Fibroblast of mammary gland (primary cell): ENCODE results near the gene MEGF10.

Experiments
- DNase-seq: peaks from one replicate; pipeline ENCODE4 v3.0.0-alpha.2; 2010; ENCODE audit warnings: low read depth
- H3K4me3 ChIP-seq: 2 replicates; pipeline ENCODE4 v1.5.1; 2011; ENCODE audit warnings: low read depth, mild to moderate bottlenecking, low read length, moderate library complexity; ENCODE audit not compliant: control insufficient read depth
- TF ChIP-seq, protein P1 (sequence below): conservative IDR thresholded peaks from 2 replicates; pipeline ENCODE4 v1.5.1; 2011; ENCODE audit warnings: low read depth, low read length, inconsistent platforms; ENCODE audit not compliant: control insufficient read depth, insufficient read depth

The MEGF10 gene

DNA sequence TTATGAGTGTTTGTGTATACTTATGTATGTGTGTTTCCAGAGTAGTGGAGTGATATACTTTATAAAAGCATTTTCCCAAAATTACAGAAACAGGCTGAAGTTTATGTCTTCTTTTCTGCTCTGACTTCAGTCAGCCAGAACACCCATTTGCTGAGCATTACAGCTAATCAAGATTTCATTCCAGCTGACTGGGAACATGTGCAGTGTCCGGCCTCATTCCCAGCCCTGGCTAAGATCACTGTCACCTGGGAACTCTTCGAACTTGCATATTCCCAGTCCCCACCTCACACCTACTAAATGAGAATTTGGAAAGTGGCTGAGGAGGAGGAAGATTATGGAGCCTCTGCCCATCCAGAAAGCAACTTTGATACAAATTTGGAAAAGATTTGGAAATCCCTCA is 136.1 kb downstream of the MEGF10 start:
- DNase-seq = no peak
- TF ChIP-seq, protein P1, sequence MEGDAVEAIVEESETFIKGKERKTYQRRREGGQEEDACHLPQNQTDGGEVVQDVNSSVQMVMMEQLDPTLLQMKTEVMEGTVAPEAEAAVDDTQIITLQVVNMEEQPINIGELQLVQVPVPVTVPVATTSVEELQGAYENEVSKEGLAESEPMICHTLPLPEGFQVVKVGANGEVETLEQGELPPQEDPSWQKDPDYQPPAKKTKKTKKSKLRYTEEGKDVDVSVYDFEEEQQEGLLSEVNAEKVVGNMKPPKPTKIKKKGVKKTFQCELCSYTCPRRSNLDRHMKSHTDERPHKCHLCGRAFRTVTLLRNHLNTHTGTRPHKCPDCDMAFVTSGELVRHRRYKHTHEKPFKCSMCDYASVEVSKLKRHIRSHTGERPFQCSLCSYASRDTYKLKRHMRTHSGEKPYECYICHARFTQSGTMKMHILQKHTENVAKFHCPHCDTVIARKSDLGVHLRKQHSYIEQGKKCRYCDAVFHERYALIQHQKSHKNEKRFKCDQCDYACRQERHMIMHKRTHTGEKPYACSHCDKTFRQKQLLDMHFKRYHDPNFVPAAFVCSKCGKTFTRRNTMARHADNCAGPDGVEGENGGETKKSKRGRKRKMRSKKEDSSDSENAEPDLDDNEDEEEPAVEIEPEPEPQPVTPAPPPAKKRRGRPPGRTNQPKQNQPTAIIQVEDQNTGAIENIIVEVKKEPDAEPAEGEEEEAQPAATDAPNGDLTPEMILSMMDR = no peak
- H3K4me3 ChIP-seq = no peak overlapping the region

DNA sequence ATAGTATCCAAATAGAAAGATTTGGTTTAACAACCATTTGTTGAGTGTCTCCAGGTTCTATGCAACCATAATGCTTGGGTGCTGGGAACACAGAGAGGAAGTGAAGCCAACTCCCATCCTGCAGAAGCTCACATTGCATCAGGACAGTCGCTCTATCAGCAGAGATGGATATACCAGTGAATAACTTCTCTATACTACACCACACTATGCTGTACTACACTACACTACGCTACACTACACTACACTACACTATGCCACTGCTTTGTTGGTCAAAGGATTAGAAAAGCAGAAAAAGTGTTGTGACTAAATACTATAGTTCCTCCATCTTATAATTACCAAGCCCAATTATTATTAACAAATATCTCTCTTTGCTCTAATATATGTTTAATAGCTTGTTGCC is 137.7 kb downstream of the MEGF10 start:
- DNase-seq = no peak
- H3K4me3 ChIP-seq = no peak overlapping the region
- TF ChIP-seq, protein P1 = no peak

DNA sequence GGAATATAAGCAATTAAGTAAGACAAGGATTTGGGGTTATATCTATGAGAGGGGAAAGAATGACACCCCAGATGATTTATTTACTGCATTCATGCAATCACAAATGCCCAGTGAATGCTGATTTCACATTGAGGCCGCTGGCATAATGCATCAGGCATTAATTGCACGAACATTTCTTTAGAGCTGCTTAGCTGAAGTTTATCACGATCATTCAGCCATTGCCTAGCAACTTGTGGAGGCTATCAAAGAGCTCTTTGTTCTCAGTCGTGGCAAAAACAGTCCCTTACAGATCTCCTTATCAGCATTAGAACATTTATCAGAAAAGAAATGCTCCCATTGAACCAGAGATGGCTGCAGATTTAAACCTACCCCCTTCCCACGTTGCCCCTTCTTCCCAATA is 138.2 kb downstream of the MEGF10 start:
- TF ChIP-seq, protein P1 = no peak
- DNase-seq = no peak

DNA sequence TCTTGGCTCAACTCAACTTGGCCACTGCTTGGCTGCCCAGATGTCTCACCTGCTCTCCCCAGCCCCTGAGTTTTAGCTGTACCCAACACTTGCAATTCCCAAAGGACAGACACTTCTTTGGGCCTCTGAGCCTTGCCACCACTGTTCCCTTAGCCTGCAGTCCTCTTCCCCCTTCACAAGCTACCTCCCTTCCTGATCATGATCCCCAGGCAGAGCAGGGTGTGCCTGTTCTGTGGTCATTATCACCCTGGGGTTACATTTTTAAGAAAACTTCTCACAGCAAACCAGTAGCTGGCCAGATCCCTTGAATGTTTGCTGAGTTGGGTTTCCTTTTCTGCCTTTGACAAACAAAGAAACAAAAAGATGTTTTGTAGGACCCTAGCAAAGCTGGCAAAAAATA is 139.3 kb downstream of the MEGF10 start:
- DNase-seq = no peak
- TF ChIP-seq, protein P1 = no peak
- H3K4me3 ChIP-seq = no peak overlapping the region

More for the DNA sequence above, 138.2 kb downstream of the MEGF10 start:
- no peak overlapping the region for H3K4me3 ChIP-seq

DNA sequence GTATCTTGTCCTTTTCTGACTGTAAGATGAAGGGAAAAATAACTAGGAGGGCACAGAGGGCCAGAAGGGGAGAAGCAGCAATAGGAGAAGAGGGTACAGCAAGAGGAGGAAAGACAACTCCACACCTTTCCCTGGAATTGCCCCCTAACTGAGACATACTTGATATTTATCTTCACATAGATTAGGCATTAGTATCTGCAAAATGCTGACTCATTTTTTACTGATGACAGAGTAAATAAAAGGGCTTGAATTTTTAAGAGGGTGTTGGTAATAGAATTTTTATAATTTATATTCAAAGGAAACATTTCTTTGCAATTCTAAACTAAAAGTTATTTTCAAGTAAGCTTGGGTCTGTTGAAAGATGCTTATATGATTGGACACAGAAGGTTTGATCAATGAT is 140.0 kb downstream of the MEGF10 start:
- TF ChIP-seq, protein P1 = no peak
- H3K4me3 ChIP-seq = no peak overlapping the region
- no peak for DNase-seq

DNA sequence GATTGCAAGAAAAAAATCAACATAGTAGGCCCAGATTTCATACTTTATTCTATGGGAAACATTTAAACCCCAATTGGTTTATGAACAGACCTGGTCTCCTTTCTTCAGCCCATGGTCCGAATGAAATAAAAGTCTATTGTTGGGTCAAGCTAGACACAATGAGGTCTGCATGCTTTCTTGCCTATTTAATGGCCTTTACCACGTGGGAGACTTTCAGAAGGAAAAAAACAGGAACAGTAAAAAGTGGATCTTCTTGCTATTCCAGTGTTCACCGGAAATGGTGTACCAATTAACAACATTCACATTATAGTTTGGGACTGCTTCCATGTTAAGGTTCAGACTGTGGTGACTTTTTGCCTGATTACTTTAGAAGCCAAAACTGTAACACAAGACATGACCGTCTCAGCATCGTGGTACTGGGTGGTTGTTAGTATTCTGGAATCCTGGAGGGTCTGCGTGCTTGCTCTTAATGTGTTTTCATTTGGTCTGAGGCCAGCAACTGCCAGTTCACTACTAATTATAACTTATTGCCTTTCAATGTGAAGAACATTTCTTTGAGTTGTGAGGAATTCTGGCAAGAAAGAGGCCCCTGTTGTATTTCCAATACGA is 141.5 kb downstream of the MEGF10 start:
- TF ChIP-seq, protein P1 = no peak
- no peak overlapping the region for H3K4me3 ChIP-seq

DNA sequence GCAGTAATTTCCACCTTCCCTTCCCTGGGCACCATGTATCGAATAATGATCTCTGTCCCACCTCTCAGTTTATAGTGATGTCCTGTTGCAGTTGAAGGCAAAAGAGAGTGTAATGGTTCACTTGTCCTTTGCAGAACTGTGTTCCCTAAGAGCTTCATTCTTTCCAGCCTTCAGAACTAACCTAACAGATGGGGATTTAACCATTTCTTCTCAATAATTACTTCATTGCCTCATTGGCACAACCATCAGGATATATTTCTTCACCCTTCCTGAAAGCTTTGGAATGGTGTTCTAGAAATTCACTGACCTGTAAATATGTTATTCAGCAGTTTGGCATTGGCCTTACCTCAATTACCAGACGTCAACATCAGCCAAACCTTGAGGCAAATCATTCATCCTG is 142.9 kb downstream of the MEGF10 start:
- TF ChIP-seq, protein P1 = no peak

More for the DNA sequence above, 141.5 kb downstream of the MEGF10 start:
- no peak for DNase-seq

More for the DNA sequence above, 142.9 kb downstream of the MEGF10 start:
- DNase-seq = no peak
- no peak overlapping the region for H3K4me3 ChIP-seq
